Fibroblast of villous mesenchyme (primary cell): ENCODE results near the gene OR2AK2. TPM values are rescaled to one million over a fixed set of nuclear protein-coding genes. Genes with fewer than 3 reads are reported as not detected.

Experiments
- DNase-seq: peaks from one replicate; pipeline ENCODE4 v3.0.0-alpha.2; 2010; ENCODE audit warnings: low read depth
- H3K4me3 ChIP-seq: 2 replicates; pipeline ENCODE4 v1.5.1; 2011; ENCODE audit warnings: low read depth, mild to moderate bottlenecking, low read length
- total RNA-seq: library from RNA; depleted of rRNA; stranded (reverse); fragments of >200 nt; gene quantifications from 2 replicates; pipeline ENCODE4 v1.2.3, GENCODE V29; 2012
- TF ChIP-seq, protein P1 (sequence below): IDR thresholded peaks from 2 replicates; pipeline ENCODE4 v1.5.1; 2012; ENCODE audit warnings: low read depth, mild to moderate bottlenecking, low read length; ENCODE audit not compliant: insufficient read depth

The OR2AK2 gene
- under 0.01 TPM in 1 of 2 replicates, not detected in the other for total RNA-seq

- H3K4me3 ChIP-seq = no peak within 1 kb of the TSS
- TF ChIP-seq, protein P1, sequence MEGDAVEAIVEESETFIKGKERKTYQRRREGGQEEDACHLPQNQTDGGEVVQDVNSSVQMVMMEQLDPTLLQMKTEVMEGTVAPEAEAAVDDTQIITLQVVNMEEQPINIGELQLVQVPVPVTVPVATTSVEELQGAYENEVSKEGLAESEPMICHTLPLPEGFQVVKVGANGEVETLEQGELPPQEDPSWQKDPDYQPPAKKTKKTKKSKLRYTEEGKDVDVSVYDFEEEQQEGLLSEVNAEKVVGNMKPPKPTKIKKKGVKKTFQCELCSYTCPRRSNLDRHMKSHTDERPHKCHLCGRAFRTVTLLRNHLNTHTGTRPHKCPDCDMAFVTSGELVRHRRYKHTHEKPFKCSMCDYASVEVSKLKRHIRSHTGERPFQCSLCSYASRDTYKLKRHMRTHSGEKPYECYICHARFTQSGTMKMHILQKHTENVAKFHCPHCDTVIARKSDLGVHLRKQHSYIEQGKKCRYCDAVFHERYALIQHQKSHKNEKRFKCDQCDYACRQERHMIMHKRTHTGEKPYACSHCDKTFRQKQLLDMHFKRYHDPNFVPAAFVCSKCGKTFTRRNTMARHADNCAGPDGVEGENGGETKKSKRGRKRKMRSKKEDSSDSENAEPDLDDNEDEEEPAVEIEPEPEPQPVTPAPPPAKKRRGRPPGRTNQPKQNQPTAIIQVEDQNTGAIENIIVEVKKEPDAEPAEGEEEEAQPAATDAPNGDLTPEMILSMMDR = no peak
- no peak for DNase-seq
Observed at GRCh38 chr1:247964933-247965332, at the start of gene OR2AK2. TSS of gene OR2AK2 (plus strand) at chr1:247965233. CDS start at chr1:247965377, 144 bp downstream.

GRCh38 chr1:247919952-247920351, 45.1 kb upstream of the OR2AK2 start, which contains the start of gene OR2T8:
TSS of gene OR2T8 (plus strand) at chr1:247920252. CDS start at chr1:247921018, 766 bp downstream.
- no peak within 1 kb of the TSS for H3K4me3 ChIP-seq
- no peak for DNase-seq
- TF ChIP-seq, protein P1 = no peak

DNA sequence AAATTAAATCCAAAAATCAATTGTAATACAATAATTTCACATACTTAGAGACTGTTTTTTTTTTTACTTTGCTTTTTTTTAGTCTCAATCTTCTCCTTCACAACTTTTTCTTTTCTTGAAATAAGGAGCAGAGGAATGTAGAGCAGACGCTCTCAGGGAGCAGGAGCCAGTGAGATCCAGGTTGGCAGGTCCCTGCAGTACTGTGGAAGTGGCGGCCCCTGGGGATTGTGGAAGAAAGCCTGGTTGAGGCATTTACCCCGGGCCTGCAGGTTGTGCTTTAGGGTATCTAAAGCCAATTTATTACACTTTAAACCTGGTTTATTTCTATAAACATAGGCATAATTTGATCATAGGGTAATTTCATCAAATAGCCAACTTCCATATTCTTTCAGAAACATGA, 41.1 kb upstream of the OR2AK2 start:
- no peak overlapping the region for H3K4me3 ChIP-seq
- TF ChIP-seq, protein P1 = no peak
- DNase-seq = no peak

DNA sequence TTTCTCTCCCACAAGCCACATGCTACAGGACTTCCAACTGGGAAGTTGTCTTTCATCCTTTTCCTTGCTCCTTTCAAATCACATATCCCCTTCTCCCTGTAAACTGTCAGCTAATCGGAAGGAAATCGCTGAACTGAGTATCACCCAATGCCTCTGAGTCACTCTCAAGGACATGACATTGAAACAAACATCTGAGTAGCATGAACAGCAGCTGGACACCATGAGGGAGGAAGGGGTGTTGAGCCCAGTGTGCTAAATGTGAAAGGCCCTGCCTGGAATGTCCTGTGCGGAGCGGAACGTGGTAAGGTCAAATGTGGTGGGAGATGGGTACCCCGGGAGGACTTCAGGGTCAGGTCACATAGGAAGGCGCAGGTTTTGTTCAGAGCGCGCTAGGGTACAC, 40.2 kb upstream of the OR2AK2 start, which contains the start of gene OR2AJ1:
TSS of gene OR2AJ1 (plus strand) at position 22 of the 400 bp plus-strand sequence. CDS start 8,880 bp downstream, outside the sequence.
- H3K4me3 ChIP-seq = no peak within 1 kb of the TSS
- no peak for DNase-seq
- TF ChIP-seq, protein P1 = no peak

GRCh38 chr1:247933989-247934388, 31.0 kb upstream of the OR2AK2 start:
- TF ChIP-seq, protein P1 = no peak
- DNase-seq = no peak
- H3K4me3 ChIP-seq = no peak overlapping the region

- DNase-seq = no peak
- H3K4me3 ChIP-seq = no peak overlapping the region
- TF ChIP-seq, protein P1 = no peak
Observed at GRCh38 chr1:247935781-247936180, 29.3 kb upstream of the OR2AK2 start.

GRCh38 chr1:247936415-247936814, 28.6 kb upstream of the OR2AK2 start:
- TF ChIP-seq, protein P1 = no peak
- DNase-seq = no peak
- no peak overlapping the region for H3K4me3 ChIP-seq
